HepG2 (cell line): Measurements from ENCODE around the gene PCCB. TPM values are rescaled to one million over a fixed set of nuclear protein-coding genes. Genes with fewer than 3 reads are reported as not detected.

Experiments used
- ATAC-seq: fragments of 200-7000 bp; cut with Tn5 transposase; 3 replicates; pipeline ENCODE4 v1.9.1; 2020; ENCODE audit warnings: mild to moderate bottlenecking, moderate library complexity
- BruUV-seq: library from RNA; stranded (reverse); fragments of 400-500 nt; replicated peaks from 2 replicates; lab custom pipeline; 2021; lab: Mats Ljungman, UMichigan
- CTCF ChIA-PET: fragments of 300-600 bp; formaldehyde crosslinking; extraction: SDS; loops from one replicate; lab custom pipeline; 2021; ENCODE audit warnings: low total read pairs, inconsistent platforms, low intra/inter-chr PET ratio; lab: Yijun Ruan, JAX
- POLR2A ChIA-PET: fragments of 350-600 bp; sonication (Branson Sonifier 250); formaldehyde crosslinking; loops from one replicate; lab custom pipeline; 2020; ENCODE audit warnings: antibody characterized with exemption, inconsistent platforms; lab: Yijun Ruan, JAX
- DNase-seq: peaks from one replicate; pipeline ENCODE4 v3.0.0-alpha.2; 2015; ENCODE audit warnings: low spot score
- FAIRE-seq: peaks from 3 replicates; lab custom pipeline; 2011; peaks lifted over from hg19 to GRCh38; lab: Jason Lieb, UNC
- H2AFZ ChIP-seq: one replicate; pipeline ENCODE4 v1.6.1; 2011; ENCODE audit warnings: low read length, inconsistent platforms
- H3K27ac ChIP-seq: fragments of 300-600 bp; 3 replicates; pipeline ENCODE4 v1.8.0; 2011; ENCODE audit warnings: mixed run types, mild to moderate bottlenecking, mixed read lengths, low read length, inconsistent platforms; ENCODE audit not compliant: insufficient read depth; ENCODE audit errors: extremely low read length
- H3K27me3 ChIP-seq, 2 experiments: fragments of 200-600 bp in 1 of 2; 2 replicates in 1 of 2; 3 replicates in 1 of 2; pipeline versions ENCODE4 v1.6.0 to v1.8.0; 2011; ENCODE audit warnings: low read length in 2 of 2, mild to moderate bottlenecking in 2 of 2, moderate library complexity in 2 of 2, inconsistent platforms in 1 of 2; ENCODE audit not compliant: insufficient read depth in 2 of 2, control insufficient read depth in 1 of 2
- H3K36me3 ChIP-seq, 2 experiments: fragments of 200-600 bp in 1 of 2; replicated peaks in 1 of 2; 2 replicates in 1 of 2; 3 replicates in 1 of 2; pipeline versions ENCODE4 v1.5.1 to v1.8.0; 2011; ENCODE audit warnings: low read length in 2 of 2, inconsistent platforms in 1 of 2; ENCODE audit not compliant: insufficient read depth in 2 of 2, control insufficient read depth in 1 of 2
- H3K4me1 ChIP-seq: 2 replicates; pipeline ENCODE4 v1.5.1; 2012; ENCODE audit warnings: low read length, inconsistent platforms; ENCODE audit not compliant: insufficient read depth
- H3K4me2 ChIP-seq: 2 replicates; pipeline ENCODE4 v1.6.0; 2011; ENCODE audit warnings: low read depth, low read length, inconsistent platforms
- H3K4me3 ChIP-seq, 3 experiments: fragments of 200-600 bp in 1 of 3; sonication (generic), shearing (Covaris generic) in 1 of 3; replicated peaks in 1 of 3; 2 replicates each; pipeline ENCODE4 v1.5.1; 2011 to 2016; ENCODE audit warnings: low read length in 3 of 3, inconsistent platforms in 2 of 3, low read depth in 2 of 3, mild to moderate bottlenecking in 2 of 3, control low read depth in 1 of 3, mixed read lengths in 1 of 3; ENCODE audit not compliant: insufficient read depth in 1 of 3
- H3K79me2 ChIP-seq: one replicate; pipeline ENCODE4 v1.6.1; 2011; ENCODE audit warnings: low read length, inconsistent platforms; ENCODE audit not compliant: insufficient read depth
- H3K9ac ChIP-seq: 2 replicates; pipeline ENCODE4 v1.6.0; 2011; ENCODE audit warnings: mild to moderate bottlenecking, low read depth, low read length, inconsistent platforms; ENCODE audit not compliant: insufficient read depth
- H3K9me3 ChIP-seq: 2 replicates; pipeline ENCODE4 v1.5.1; 2012; ENCODE audit warnings: mild to moderate bottlenecking, low read length
- H4K20me1 ChIP-seq: 2 replicates; pipeline ENCODE4 v1.6.0; 2011; ENCODE audit warnings: inconsistent platforms, mild to moderate bottlenecking, low read length, moderate library complexity; ENCODE audit not compliant: insufficient read depth
- HNRNPUL1 ChIP-seq: fragments of 200-400 bp; formaldehyde crosslinking; IDR thresholded peaks from 2 replicates; pipeline ENCODE4 v1.6.1; 2017; ENCODE audit warnings: low read depth, mild to moderate bottlenecking, low read length, moderate library complexity
- KDM2A ChIP-seq: sonication (generic); formaldehyde crosslinking; IDR thresholded peaks from 2 replicates; pipeline ENCODE4 v1.4.0; 2020; ENCODE audit warnings: low read depth, missing genetic modification reagents, borderline replicate concordance
- MEIS1 ChIP-seq: sonication (generic); formaldehyde crosslinking; IDR thresholded peaks from 2 replicates; pipeline ENCODE4 v1.9.0; 2021; ENCODE audit warnings: mild to moderate bottlenecking, missing genetic modification reagents, moderate library complexity, borderline replicate concordance
- RFX3 ChIP-seq: IDR thresholded peaks from 2 replicates; pipeline ENCODE4 v1.6.1; 2016; ENCODE audit warnings: missing biosample characterization, missing genetic modification reagents
- SNAI1 ChIP-seq: sonication (generic); formaldehyde crosslinking; IDR thresholded peaks from 2 replicates; pipeline ENCODE4 v1.5.0; 2020; ENCODE audit warnings: mild to moderate bottlenecking, missing genetic modification reagents, borderline replicate concordance
- ZBTB40 ChIP-seq, 2 experiments: fragments of 450-650 bp in 1 of 2; sonication (generic) in 1 of 2; formaldehyde crosslinking in 1 of 2; IDR thresholded peaks; 2 replicates each; pipeline versions ENCODE4 v1.6.1 to v1.8.0; 2016 to 2022; ENCODE audit warnings: antibody characterized with exemption in 1 of 2, mild to moderate bottlenecking in 1 of 2, missing genetic modification reagents in 1 of 2
- ZNF207 ChIP-seq: fragments of 450-650 bp; IDR thresholded peaks from 2 replicates; pipeline ENCODE4 v1.6.1; 2016; ENCODE audit warnings: antibody characterized with exemption, borderline replicate concordance
- WGBS: methylation state at CpG from one replicate; pipeline ENCODE4 v1.1.6; 2017; ENCODE audit warnings: low lambda C conversion rate; 5-methylcytosine and 5-hydroxymethylcytosine counted together
- in situ Hi-C: cut with HindIII; loops from 2 replicates; pipeline ENCODE4 v1.10.0; 2017; ENCODE audit warnings: low pct_unique_long_range_greater_than_20kb; ENCODE audit not compliant: extremely low pct_ligation_motif_present
- intact Hi-C: fragments of 100-400 bp; cut with micrococcal nuclease; formaldehyde crosslinking; loops from one replicate; pipeline ENCODE4 v1.10.0; 2022; ENCODE audit not compliant: unreplicated experiment
- polyA plus RNA-seq, 8 experiments: library from polyadenylated mRNA; depleted of rRNA in 3 of 8; stranded (reverse) in 7 of 8; unstranded in 1 of 8; fragments of >200 nt; fragmentation: Illumina TruSeq in 4 of 8; extraction: Trizol in 4 of 8; gene quantifications; 2 replicates each; pipeline versions ENCODE4 v1.2.1 to v1.2.3, GENCODE V29; 2011 to 2016; ENCODE audit warnings: low read depth in 4 of 8, missing spikeins in 1 of 8, mixed read lengths in 1 of 8; ENCODE audit not compliant: insufficient read depth in 1 of 8
- total RNA-seq, 5 experiments: library from RNA; depleted of rRNA; stranded (reverse); fragments of >200 nt; fragmentation: Illumina TruSeq; extraction: Trizol; gene quantifications; 2 replicates each; pipeline ENCODE4 v1.2.3, GENCODE V29; 2016; ENCODE audit warnings: low read depth in 1 of 5
- TF ChIP-seq, protein P1 (sequence below): sonication (generic); formaldehyde crosslinking; IDR thresholded peaks from 2 replicates; pipeline ENCODE4 v1.5.0; 2020; ENCODE audit warnings: mild to moderate bottlenecking, low read depth, missing genetic modification reagents, borderline replicate concordance
- TF ChIP-seq, protein P2 (sequence below): sonication (generic); formaldehyde crosslinking; IDR thresholded peaks from 2 replicates; pipeline ENCODE4 v1.5.1; 2020; ENCODE audit warnings: missing genetic modification reagents, mild to moderate bottlenecking, borderline replicate concordance
- TF ChIP-seq, protein P3 (sequence below): sonication (generic); formaldehyde crosslinking; IDR thresholded peaks from 2 replicates; pipeline ENCODE4 v1.8.1; 2022; ENCODE audit warnings: low read depth, mild to moderate bottlenecking, missing genetic modification reagents

Gene PCCB
- total and polyA plus RNA-seq, 2 of the 13 experiments (the other 11 are each of a cell fraction or from before 2014, with no cell fraction given) = 84.1 to 88.7 TPM

DNA sequence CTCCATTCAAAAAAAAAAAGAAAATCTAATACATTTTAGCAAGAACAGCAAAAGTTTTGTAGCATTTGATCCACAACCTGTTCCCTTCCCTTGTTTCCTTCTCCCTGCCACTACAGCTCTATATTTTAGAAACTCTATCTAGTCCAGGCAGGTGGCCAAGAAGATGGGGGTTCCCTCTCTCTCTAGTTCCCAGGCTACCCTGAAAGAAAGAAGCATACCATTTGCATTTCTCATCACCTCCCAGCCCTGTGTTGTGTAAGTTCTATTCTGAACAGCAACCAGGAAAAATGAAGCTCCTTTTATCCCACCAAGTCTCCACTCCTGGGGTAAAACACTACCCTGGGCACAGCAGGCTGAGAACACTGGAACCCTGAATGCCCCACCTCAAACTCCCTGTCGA lies 100.0 kb downstream of the PCCB start:
- Histone ChIP-seq H3K36me3 (peaks cover 3 to 16% of the 10 kb centered on the region in 2 experiments; a peak in 4 of 5 replicates), H3K4me2 (no peak overlapping the region), H3K27me3 (no peaks in the 10 kb centered on the region), H3K79me2 (no peaks in the 10 kb centered on the region), H3K4me3 (no peak overlapping the region), H2AFZ (no peak overlapping the region), H3K4me1 (no peaks in the 10 kb centered on the region), H4K20me1 (no peaks in the 10 kb centered on the region), H3K27ac (no peak overlapping the region), H3K9me3 (no peaks in the 10 kb centered on the region), H3K9ac (no peak overlapping the region)
- ATAC-seq (no peak), FAIRE-seq (no peak), DNase-seq (no peak)
- no TSS peak for BruUV-seq
- ChIA-PET POLR2A (no interaction called here), CTCF (no interaction called here)
- intact Hi-C loops = no loop called here
- in situ Hi-C loops = no loop called here
- 100% methylated on average over 1 of the region's 1 CpG for WGBS
- TF ChIP-seq SNAI1 (CRISPR knock-in tag) = no peak
- TF ChIP-seq, protein P1, sequence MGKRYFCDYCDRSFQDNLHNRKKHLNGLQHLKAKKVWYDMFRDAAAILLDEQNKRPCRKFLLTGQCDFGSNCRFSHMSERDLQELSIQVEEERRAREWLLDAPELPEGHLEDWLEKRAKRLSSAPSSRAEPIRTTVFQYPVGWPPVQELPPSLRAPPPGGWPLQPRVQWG (CRISPR knock-in tag) = no peak
- no peak for TF ChIP-seq MEIS1 (CRISPR knock-in tag)
- TF ChIP-seq, protein P2, sequence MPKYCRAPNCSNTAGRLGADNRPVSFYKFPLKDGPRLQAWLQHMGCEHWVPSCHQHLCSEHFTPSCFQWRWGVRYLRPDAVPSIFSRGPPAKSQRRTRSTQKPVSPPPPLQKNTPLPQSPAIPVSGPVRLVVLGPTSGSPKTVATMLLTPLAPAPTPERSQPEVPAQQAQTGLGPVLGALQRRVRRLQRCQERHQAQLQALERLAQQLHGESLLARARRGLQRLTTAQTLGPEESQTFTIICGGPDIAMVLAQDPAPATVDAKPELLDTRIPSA (CRISPR knock-in tag) = no peak
- TF ChIP-seq, protein P3, sequence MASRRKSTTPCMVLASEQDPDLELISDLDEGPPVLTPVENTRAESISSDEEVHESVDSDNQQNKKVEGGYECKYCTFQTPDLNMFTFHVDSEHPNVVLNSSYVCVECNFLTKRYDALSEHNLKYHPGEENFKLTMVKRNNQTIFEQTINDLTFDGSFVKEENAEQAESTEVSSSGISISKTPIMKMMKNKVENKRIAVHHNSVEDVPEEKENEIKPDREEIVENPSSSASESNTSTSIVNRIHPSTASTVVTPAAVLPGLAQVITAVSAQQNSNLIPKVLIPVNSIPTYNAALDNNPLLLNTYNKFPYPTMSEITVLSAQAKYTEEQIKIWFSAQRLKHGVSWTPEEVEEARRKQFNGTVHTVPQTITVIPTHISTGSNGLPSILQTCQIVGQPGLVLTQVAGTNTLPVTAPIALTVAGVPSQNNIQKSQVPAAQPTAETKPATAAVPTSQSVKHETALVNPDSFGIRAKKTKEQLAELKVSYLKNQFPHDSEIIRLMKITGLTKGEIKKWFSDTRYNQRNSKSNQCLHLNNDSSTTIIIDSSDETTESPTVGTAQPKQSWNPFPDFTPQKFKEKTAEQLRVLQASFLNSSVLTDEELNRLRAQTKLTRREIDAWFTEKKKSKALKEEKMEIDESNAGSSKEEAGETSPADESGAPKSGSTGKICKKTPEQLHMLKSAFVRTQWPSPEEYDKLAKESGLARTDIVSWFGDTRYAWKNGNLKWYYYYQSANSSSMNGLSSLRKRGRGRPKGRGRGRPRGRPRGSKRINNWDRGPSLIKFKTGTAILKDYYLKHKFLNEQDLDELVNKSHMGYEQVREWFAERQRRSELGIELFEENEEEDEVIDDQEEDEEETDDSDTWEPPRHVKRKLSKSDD = no peak
- no peak for TF ChIP-seq ZBTB40 (IDR thresholded peaks at IDR 0.05)
- no peak for TF ChIP-seq ZBTB40 (CRISPR knock-in tag; IDR thresholded peaks at IDR 0.05)
- TF ChIP-seq KDM2A (CRISPR knock-in tag) = no peak
- TF ChIP-seq HNRNPUL1 = no peak
- no peak for TF ChIP-seq RFX3 (CRISPR knock-in tag)
- TF ChIP-seq ZNF207 = no peak
